Measurements from ENCODE around the gene PRRT4. TPM values are rescaled to one million over a fixed set of nuclear protein-coding genes. Genes with fewer than 3 reads are reported as not detected.

PRRT4 gene
- total RNA-seq (2014; rRNA removed; shearing (Covaris generic)) = 0.56 and 1.0 TPM in 2 replicates
- polyA plus RNA-seq (2016; fragmentation: Nextera tagmentation; extraction: Ambion mirVana) = 0.47 and 0.55 TPM in 2 replicates
- long read RNA-seq = 0 reads

GRCh38 chr7:128361411-128362379, at the start of gene PRRT4:
Gene PRRT4, minus strand, starts transcription at chr7:128361690.
- Histone ChIP-seq H3K79me2 (replicated peaks; ENCODE audit: insufficient read depth) (no peaks in the 10 kb centered on the region), H3F3A (replicated peaks; ENCODE audit: low read depth) (no peaks in the 10 kb centered on the region; the same call in none of the 2 replicates), H2AFZ (peak within 1 kb of the TSS; percentile 96), H3K4me1 (ENCODE audit: insufficient read depth) (peaks cover 5% of the 10 kb centered on the region), H3K27ac (ENCODE audit: low read depth) (no peak within 1 kb of the TSS), H3K36me3 (ENCODE audit: insufficient read depth) (no peaks in the 10 kb centered on the region), H3K9me2 (ENCODE audit: insufficient read depth) (no peaks in the 10 kb centered on the region), H3K27me3 (ENCODE audit: insufficient read depth) (peaks cover 94% of the 10 kb centered on the region), H3K4me3 (peak within 1 kb of the TSS; percentile 70), H4K20me1 (replicated peaks; ENCODE audit: insufficient read depth) (0 out of 2 replicates have a peak, but pooled peaks cover 4% of the 10 kb centered on the region), H3K4me2 (peak within 1 kb of the TSS; percentile 95)
- no peak within 1 kb of the TSS for H3K27ac Mint-ChIP-seq
- peak within 1 kb of the TSS; percentile 82 for H3K4me3 Mint-ChIP-seq
- peak; percentile 74 for ATAC-seq
- H3K27me3 Mint-ChIP-seq (ENCODE audit: insufficient read depth, low read depth, poor library complexity) = peaks cover 61% of the 10 kb centered on the region
- peak; percentile 72 for DNase-seq (ENCODE audit: low spot score)
- H3K9me3 Mint-ChIP-seq = no peaks in the 10 kb centered on the region; the same call in 2 of the 3 replicates
- H3K4me1 Mint-ChIP-seq = peaks cover 21% of the 10 kb centered on the region
- no peaks in the 10 kb centered on the region; the same call in 2 of the 3 replicates for H3K36me3 Mint-ChIP-seq (ENCODE audit: low read depth)
- TF ChIP-seq POLR2AphosphoS5 (IDR thresholded peaks at IDR 0.05; ENCODE audit: low read depth) (no peak), EZH2phosphoT487 (IDR thresholded peaks at IDR 0.05; ENCODE audit: unreplicated experiment) (peak; percentile 86), CREB1 (CRISPR knock-in tag; IDR thresholded peaks at IDR 0.05; ENCODE audit: low read depth) (no peak), REST (IDR thresholded peaks at IDR 0.05; ENCODE audit: unreplicated experiment) (no peak), ZNF331 (CRISPR knock-in tag; IDR thresholded peaks at IDR 0.05; ENCODE audit: low read depth) (no peak), EZH2 (IDR thresholded peaks at IDR 0.05; ENCODE audit: low read depth, unreplicated experiment) (peak; percentile 90), ZNF114 (CRISPR knock-in tag; IDR thresholded peaks at IDR 0.05) (no peak), JUNB (IDR thresholded peaks at IDR 0.05; ENCODE audit: unreplicated experiment) (no peak), NANOG (IDR thresholded peaks at IDR 0.05; ENCODE audit: borderline replicate concordance) (no peak), CTCF (conservative IDR thresholded peaks at IDR 0.05; ENCODE audit: low read depth in 2 of 2) (peak; percentile 0 to 18; a peak in 1 of 4 replicates), STAT1 (IDR thresholded peaks at IDR 0.05; ENCODE audit: unreplicated experiment) (no peak), ZNF462 (CRISPR knock-in tag; IDR thresholded peaks at IDR 0.05) (no peak)
